T-helper 9 cell (primary cell): ENCODE results near the gene LY6G5C.

Experiments
- DNase-seq: peaks from one replicate; pipeline ENCODE4 v3.0.0-alpha.2; 2020

Gene LY6G5C

GRCh38 chr6:31691078-31691463 is 10.2 kb upstream of the LY6G5C start:
- DNase-seq = no peak

- no peak for DNase-seq
Measured at GRCh38 chr6:31690231-31691077, 9.6 kb upstream of the LY6G5C start.

DNA sequence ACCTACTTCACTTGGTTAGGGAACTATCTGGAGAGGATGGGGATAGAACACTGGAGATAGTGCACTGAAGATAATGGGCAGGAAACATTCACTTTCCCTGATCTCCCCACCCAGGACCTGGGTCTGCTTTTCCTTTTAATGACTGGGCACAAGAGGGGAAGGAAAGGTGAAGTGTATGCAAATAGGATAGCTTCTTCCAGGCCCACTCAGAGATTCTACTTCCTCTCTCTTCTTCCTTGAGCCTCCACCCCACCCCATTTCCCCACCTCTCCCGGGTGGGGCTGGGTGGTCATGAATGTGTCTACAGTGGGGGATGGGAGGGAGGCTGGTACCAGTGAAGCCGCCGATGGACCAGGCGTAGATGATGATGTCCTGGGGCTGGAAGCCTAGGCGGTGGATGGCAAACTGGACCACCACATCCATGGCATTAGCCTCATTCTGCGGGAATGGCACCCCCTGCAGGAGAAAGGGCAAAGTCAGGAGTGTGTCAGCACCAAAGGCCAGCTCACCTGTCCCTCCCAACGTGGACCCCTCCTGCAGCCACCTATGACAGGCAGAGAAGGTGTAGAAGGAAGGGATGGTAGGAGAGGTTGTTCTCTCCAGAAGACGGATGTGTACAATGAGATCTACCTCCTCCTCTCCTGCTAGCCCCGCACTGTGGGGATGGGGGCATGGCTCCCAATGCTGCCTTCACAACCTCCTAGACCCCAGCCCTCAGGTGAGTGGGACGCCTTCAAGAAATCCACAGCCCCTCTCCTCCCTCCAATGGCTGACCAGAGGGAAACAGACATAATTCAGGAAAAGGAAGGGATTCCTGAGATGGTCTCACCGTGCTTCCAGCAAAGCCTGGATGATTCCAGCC is 8.6 kb upstream of the LY6G5C start:
- DNase-seq = no peak

DNA sequence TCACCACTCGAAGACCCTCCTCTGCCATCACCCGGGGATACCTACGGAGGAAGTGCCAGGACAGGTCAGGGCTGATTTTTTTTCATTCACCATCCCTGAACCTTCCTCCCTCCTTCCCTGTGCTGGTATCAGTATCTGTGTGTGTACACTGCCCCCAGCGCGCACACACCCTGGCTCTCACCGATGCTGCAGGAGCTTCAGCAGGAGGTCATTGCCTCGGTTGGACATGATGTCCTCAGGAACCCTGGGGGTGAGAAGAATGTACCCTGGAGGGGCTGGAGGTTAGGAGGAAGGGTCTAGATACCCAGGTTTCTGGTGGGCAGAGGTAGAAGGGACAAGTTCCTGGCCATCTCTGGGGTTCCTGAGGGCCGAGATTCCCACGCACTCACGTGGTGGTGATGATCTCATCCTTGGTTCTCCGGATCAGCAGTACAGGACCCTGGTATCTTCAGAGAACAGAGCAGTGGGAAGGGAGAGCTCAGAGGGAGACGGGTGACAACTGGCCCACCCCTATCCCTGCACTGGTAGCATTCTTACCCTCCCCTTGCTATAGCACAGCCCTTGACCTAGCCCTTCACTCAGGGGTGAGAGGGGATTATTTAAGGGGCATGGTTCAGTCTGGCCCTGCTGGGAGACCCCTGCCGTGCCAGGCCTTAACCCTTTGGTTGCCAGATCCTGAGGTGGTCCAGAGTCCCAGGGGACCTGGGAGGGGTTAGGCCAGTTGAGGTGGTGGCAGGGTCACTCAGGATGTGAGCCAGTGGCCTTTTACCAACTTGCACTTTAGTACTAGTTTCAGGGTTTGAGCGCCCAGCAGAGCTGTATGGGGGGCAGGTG is 7.2 kb upstream of the LY6G5C start:
- DNase-seq = no peak

DNA sequence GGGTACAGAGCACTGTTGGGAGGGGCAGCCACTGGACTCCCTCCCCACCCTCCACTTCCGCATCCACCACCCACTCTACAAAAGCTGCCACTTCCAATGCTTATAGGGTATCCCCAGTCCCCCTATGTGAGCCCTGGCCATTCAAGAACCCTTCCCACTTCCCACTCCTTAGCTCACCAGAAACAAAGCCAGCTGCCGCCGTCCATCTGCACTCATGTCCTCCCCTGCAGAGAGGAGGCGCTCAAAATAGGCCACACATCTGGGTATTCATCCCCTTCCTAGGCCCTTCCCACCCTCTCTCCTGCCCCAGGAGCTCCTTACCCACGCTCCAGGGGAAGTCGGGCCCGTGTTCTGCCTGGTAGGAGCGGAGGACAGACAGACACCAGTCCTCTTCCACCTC is 6.5 kb upstream of the LY6G5C start:
- DNase-seq = no peak

DNA sequence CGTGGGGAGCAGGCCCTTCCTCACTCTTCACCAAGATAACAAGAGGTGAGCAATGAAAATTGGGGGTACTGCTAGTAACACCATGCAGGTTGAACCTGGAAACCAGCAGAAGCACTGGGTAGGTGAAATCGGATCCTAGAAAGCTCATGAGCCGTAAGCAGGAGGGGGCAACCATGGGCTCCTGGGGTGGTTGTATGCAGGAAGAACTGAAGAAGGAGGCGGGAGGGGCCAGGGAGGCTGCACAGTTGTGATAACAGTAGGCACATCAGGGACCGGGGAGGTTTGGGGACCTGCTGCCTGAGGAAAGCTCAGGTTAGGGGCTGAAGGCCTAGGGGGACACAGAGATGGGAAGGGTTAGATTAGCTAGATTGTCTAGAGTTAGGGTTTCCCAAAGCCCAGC is 5.6 kb upstream of the LY6G5C start:
- DNase-seq = no peak

DNA sequence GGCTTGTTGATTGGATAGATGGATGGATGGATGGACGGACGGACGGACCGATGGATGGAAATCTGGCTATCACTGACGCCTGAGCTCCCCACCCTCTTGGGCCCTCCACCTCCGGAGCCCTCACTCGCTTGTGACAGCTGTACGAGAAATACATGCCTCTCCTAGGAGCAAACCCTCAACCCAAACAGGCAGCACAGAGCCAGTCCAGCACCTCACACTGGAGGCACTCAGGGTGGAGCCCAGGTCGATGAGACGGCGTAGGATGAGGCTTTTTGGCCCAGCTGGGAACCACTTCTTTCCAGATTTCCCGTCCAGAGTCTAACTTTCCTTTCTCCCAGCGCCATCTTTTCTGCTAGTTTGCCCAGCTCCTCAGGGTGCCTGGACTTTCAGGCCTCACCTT is 2.7 kb upstream of the LY6G5C start:
- no peak for DNase-seq

- DNase-seq = peak; percentile 26
Measured at GRCh38 chr6:31681135-31681671, 336 bp upstream of the LY6G5C start.

GRCh38 chr6:31677955-31678354 is 2.9 kb downstream of the LY6G5C start:
- DNase-seq = no peak

DNA sequence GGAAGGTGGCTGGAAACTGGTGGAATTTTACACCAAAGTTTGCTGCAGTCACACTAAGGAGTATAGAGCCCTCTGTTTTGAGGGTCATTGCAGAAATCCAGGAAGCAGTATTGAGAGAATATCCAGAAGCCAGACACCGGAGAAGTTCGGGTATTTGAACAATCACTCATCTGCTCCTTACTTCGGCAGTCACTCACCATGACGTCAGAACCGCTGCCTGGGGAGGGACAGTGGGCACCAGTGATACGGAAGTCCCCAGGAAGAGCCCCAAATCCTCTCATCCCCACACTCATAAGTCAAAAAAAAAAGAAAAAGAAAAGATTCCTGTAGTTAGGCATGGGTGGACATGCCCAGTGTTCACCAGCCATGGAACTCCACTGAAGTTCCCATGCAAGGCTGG is 4.0 kb downstream of the LY6G5C start:
- DNase-seq = no peak

- DNase-seq = no peak
Measured at GRCh38 chr6:31676322-31676903, 4.5 kb downstream of the LY6G5C start.

- DNase-seq = no peak
Measured at GRCh38 chr6:31669676-31670075, 11.2 kb downstream of the LY6G5C start, which contains the start of gene LY6G5B. Gene LY6G5B, plus strand, starts transcription at chr6:31669976. Its CDS starts 975 bp downstream, at chr6:31670951.

- DNase-seq = no peak
Measured at GRCh38 chr6:31666337-31666965, 14.4 kb downstream of the LY6G5C start.

GRCh38 chr6:31665501-31666336 is 15.1 kb downstream of the LY6G5C start, which contains the start of gene CSNK2B:
Gene CSNK2B, plus strand, starts transcription at chr6:31666080. Its CDS starts 752 bp downstream, at chr6:31666832.
- DNase-seq = peak; percentile 97

DNA sequence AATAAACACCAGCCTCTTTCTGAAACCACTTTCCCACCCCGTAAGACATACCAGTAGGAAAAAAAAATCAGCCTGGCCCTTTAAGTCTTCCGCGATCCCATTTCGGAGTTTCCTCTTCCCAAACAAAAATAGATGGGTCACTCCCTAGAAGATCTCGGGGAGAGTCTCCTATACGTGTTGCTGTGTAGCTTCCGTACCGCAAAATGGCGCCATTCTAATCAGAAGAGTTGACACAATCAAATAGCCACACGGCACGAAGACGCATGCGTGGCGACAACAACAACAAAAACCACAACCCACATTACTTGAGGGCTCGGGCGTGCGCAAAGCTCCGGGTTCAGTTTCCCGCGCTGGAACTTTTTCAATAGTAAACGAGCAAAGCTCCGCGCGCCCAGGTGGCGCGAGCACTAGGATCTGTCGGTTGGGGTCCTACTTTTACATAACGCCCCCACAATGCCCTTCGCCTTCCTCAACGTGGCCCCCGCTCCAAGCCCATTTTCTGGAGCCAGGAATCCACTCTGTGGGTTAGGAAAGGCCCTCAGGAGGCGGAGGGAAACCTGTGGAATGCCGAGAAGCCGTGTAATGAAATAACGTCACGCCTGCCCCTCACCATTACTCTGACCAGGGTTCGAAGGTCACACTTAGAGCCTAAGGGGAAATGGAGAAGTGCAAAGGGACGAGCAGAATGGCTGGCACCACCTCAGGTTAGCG is 15.9 kb downstream of the LY6G5C start, which contains the start of gene GPANK1:
GPANK1 (minus strand) TSS at position 208 of the 711 bp plus-strand sequence. CDS start 519 bp downstream, outside the sequence.
- peak; percentile 84 for DNase-seq

DNA sequence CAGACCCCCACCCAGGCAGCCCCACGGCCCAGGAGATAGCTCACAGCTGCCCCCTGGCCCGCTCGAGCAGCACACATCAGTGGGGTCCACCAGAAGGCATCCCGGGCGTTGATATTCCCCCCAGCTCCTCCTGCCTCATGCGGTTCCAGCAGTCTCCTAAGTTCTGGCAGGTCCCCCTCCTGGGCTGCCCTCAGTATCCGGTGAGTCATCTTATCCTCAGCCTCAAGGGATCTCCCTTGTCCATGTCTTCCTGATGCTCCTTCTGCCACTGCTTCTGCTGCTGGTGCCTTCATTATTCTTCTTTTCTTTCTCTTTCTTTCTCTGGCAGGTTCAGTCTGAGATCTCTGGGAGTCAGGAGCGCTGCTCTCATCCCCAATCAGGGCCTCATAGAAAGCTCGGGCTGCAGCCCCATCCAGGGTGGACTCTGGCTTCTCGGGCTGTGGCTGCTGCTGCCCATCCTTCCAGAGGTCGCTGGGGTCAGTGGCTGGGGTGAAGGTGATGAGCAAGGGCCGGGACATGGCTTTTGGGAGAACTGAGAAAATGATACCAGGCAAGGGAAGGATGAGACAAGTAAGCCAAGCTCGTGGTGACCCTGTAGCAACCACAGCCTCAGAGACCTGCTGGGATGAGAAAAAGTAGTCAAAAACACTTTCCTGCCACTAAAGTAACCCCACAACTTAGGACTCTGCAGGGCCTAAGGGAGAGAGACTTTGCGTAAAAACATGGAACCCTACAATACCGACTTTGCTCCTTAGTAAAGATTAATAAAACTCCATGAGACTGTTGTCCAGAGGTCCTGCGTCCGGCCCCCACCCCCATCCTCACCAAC is 16.7 kb downstream of the LY6G5C start:
- DNase-seq = no peak

GRCh38 chr6:31663126-31663960 is 17.5 kb downstream of the LY6G5C start:
- no peak for DNase-seq
